ENCODE data around the gene HNRNPH2.

Gene HNRNPH2

DNA sequence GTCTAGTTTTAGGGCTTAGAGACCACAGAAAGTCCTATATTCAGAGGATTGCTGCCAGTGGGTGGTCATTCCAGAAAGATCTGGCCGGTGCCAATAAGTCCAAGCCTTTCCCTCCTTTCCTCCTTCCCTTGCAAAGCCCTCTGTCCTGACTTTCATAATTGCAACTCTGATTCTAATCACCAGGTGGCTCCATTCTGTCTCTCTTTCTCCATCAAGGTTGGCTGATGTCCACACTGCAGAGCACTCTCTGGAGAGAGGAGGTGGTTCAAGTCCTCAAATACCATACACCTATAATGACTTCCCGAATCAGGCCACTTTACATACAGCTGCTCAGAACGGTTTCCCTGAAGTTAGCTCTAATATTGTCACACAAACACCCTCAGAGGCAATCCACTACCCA is 54.9 kb downstream of the HNRNPH2 start:
- Histone ChIP-seq H3K27ac (ENCODE audit: low read depth, low read length) (no peak overlapping the region), H3K36me3 (ENCODE audit: control insufficient read depth, insufficient read depth, low read length) (no peaks in the 10 kb centered on the region), H3K4me3 (ENCODE audit: low read depth, low read length) (no peak overlapping the region; the same call in 1 of the 2 replicates), H3K4me1 (ENCODE audit: control insufficient read depth, insufficient read depth, low read length) (no peaks in the 10 kb centered on the region), H3K27me3 (ENCODE audit: control insufficient read depth, insufficient read depth, low read length) (no peaks in the 10 kb centered on the region), H3K9me3 (ENCODE audit: control insufficient read depth, insufficient read depth, low read length) (peaks cover 47% of the 10 kb centered on the region), H3K9ac (ENCODE audit: low read depth, low read length) (no peak overlapping the region)
